HG03103 (cell line): ENCODE results near the gene MED16.

Experiments
- ATAC-seq: cut with Tn5 transposase; IDR thresholded peaks from one replicate; pipeline ENCODE4 v1.9.1; 2021; ENCODE audit warnings: low read depth; ENCODE audit not compliant: unreplicated experiment

MED16 gene

GRCh38 chr19:912181-913079, 19.4 kb upstream of the MED16 start:
- no peak for ATAC-seq

GRCh38 chr19:911197-912033, 18.4 kb upstream of the MED16 start:
- ATAC-seq = no peak

DNA sequence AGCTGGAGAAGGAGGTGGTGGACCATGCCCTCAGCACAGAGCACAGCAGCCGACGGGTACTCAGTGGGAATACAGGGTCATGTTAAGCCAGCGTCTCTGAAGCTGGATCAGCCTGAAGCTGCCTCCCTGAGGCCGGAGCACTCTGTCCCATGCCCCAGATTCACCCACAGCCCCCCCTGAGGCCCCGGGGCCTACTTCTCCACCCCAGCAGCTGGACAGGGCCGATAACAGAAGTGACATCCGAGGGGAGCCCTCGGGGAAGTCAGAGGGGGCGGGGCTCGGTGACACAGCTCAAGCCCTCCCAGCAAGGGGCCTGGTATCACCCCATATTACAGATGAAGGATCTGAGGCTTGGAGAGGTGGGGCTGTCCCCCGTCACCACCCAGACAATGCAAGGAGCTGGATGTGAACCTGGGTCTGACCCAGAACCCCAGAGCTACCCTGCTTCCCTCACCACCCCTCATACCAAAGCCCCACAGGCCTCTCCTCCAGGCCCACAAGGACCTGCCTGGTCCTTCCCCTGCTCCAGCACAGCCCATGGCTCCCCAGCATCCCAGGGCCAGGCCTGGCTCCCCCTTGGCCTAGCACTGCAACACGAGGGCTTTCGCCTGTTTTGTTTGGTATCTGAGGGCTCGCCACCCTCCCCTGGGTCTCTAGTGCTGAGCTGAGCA, 14.3 kb upstream of the MED16 start:
- ATAC-seq = no peak

DNA sequence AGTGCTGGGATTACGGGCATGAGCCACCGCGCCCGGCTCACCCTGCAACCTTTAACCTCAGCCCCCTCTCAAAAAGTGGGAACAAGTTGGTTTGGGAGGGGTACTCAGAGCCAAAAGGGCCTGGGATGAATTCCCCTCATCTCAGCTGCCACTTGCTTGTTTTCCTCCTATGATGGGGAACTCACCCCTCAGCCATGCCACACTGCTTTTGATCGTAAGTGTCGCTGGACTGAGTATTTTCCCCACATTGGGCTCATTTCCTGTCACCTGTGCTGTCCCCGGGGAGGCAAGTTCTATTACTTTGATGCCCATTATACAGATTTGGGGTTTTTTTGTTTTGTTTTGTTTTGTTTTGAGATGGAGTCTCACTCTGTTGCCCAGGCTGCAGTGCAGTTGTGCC, 13.5 kb upstream of the MED16 start:
- no peak for ATAC-seq

DNA sequence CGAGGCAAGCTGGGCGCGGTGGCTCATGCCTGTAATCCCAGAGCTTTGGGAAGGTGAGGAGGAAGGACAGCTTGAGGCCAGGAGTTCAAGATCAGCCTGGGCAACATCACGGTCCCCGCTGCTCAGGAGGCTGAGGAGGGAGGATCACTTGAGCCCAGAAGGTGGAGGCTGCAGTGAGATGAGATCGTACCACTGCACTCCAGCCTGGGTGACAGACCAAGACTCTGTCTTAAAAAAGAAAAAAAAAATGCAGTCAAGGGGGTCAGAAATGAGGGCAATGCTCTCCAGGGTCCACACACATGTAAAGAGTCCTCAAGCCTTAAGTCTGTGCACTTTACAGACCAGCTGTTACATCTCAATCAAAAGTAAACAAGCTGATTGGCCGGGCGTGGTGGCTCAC, 11.6 kb upstream of the MED16 start:
- no peak for ATAC-seq

- no peak for ATAC-seq
Measured at GRCh38 chr19:903266-903797, 10.3 kb upstream of the MED16 start.

- no peak for ATAC-seq
Measured at GRCh38 chr19:902446-903226, 9.6 kb upstream of the MED16 start.

GRCh38 chr19:902093-902370, 9.0 kb upstream of the MED16 start:
- no peak for ATAC-seq

- no peak for ATAC-seq
Measured at GRCh38 chr19:901216-902092, 8.5 kb upstream of the MED16 start.

DNA sequence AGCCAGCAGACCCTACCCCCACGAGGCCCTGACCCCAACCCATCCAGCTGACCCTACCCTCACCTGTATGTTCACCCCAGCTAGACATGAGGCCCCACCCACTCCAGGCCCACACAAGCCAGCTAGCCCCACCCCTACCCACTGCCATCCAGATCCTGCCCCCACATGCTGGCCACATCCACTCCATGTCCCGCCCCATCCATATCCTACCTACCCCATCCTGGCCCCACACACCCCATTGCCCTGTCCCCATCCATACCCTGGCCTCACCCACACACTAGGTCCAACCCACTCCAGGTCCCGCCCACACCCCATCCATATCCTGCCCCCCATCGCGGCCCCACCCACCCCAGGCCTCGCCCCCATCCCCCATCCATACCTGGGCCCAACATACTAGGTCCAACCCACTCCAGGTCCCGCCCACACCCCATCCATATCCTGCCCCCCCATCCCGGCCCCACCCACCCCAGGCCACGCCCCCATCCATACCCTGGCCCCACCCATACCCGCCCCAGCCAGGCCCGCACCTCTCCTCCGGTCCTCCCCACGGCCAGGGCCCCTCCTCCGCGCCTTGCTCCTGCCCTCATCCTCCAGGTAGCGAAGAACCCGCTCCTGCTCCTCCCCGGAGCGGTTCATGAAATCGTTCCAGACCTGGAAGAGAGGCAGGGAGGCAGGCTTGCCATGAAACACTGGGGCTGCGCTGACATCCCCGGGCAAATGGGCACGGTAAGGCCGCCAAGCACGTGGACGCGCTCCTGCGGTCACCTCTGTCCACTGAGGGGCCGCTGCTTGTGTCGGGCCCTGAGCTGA, 7.5 kb upstream of the MED16 start:
- ATAC-seq = no peak

- no peak for ATAC-seq
Measured at GRCh38 chr19:900043-900301, 7.0 kb upstream of the MED16 start.

GRCh38 chr19:899336-900042, 6.5 kb upstream of the MED16 start:
- no peak for ATAC-seq

GRCh38 chr19:898663-899062, 5.7 kb upstream of the MED16 start:
- no peak for ATAC-seq

- ATAC-seq = no peak
Measured at GRCh38 chr19:897442-898039, 4.6 kb upstream of the MED16 start.

DNA sequence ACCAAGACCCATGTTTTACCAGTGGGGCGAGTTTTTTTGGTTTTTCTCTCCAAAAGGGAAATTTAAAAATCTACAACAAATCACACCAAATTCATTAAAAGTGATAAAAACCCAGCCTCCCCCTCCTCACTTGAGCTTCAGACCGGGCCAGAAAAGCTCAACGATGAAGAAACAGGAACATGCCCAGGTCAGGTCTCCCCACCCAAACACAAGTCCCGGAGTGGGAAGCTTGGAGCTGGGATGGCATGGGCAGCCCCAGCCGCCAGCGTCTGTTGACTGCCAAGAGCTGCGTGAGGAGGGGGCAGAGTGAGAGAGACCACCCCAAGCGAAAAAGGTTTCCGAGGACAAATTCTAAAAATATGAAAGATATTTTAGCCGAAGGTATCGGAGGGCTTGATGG, 4.0 kb upstream of the MED16 start:
- no peak for ATAC-seq

DNA sequence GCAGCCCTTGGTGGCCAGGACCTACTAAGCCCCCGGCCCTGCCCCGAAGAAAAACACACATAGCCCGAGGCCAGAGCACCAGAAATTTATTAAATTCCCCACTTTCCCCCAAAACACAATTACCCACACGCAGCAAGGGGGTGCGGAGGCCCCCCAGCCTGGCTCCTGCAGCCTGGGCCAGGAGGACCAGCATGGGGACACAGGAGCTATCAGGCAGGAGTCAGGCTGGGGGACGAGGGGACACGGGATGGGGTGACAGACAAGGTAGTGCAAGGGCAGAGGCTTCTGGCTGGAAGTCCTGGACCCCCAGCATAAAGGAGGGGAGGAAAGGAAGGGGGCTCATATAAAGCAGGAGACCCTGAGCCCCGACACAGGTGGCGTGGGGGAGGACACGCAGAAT, 3.4 kb upstream of the MED16 start:
- ATAC-seq = no peak

- ATAC-seq = no peak
Measured at GRCh38 chr19:892243-892893, 619 bp downstream of the MED16 start.
